GM12864 (cell line): ENCODE results near the gene RTN4RL1.

Experiments used
- DNase-seq: peaks from one replicate; pipeline ENCODE4 v3.0.0-alpha.2; 2011; ENCODE audit warnings: low read depth
- H3K4me3 ChIP-seq: 2 replicates; pipeline ENCODE4 v1.5.1; 2011; ENCODE audit warnings: mild to moderate bottlenecking, low read depth, low read length, control low read depth
- CTCF ChIP-seq: IDR thresholded peaks from 2 replicates; pipeline ENCODE4 v1.5.1; 2011; ENCODE audit warnings: low read depth, mild to moderate bottlenecking, moderate library complexity, low read length, control low read depth, inconsistent platforms; ENCODE audit errors: missing control alignments

RTN4RL1 gene

GRCh38 chr17:1945621-1946020 is 79.5 kb downstream of the RTN4RL1 start:
- DNase-seq: no peak
- TF ChIP-seq CTCF: no peak
- H3K4me3 ChIP-seq: no peak overlapping the region

GRCh38 chr17:1943436-1943831 is 81.7 kb downstream of the RTN4RL1 start:
- TF ChIP-seq CTCF: no peak
- no peak for DNase-seq
- no peak overlapping the region for H3K4me3 ChIP-seq

- no peak for TF ChIP-seq CTCF
- DNase-seq: no peak
- H3K4me3 ChIP-seq: no peak overlapping the region
These were observed 82.3 kb downstream of the RTN4RL1 start for GRCh38 chr17:1942666-1943435.

- H3K4me3 ChIP-seq: no peak overlapping the region
- no peak for TF ChIP-seq CTCF
- DNase-seq: no peak
These were observed 83.1 kb downstream of the RTN4RL1 start for GRCh38 chr17:1942066-1942365.

GRCh38 chr17:1941272-1942065 is 83.7 kb downstream of the RTN4RL1 start:
- no peak overlapping the region for H3K4me3 ChIP-seq
- DNase-seq: no peak

GRCh38 chr17:1940810-1941185 is 84.3 kb downstream of the RTN4RL1 start:
- no peak for TF ChIP-seq CTCF
- H3K4me3 ChIP-seq: no peak overlapping the region
- DNase-seq: no peak

More at GRCh38 chr17:1941272-1942065, 83.7 kb downstream of the RTN4RL1 start:
- TF ChIP-seq CTCF: no peak
